ENCODE measurements around the gene TMEM181.

Gene TMEM181

DNA sequence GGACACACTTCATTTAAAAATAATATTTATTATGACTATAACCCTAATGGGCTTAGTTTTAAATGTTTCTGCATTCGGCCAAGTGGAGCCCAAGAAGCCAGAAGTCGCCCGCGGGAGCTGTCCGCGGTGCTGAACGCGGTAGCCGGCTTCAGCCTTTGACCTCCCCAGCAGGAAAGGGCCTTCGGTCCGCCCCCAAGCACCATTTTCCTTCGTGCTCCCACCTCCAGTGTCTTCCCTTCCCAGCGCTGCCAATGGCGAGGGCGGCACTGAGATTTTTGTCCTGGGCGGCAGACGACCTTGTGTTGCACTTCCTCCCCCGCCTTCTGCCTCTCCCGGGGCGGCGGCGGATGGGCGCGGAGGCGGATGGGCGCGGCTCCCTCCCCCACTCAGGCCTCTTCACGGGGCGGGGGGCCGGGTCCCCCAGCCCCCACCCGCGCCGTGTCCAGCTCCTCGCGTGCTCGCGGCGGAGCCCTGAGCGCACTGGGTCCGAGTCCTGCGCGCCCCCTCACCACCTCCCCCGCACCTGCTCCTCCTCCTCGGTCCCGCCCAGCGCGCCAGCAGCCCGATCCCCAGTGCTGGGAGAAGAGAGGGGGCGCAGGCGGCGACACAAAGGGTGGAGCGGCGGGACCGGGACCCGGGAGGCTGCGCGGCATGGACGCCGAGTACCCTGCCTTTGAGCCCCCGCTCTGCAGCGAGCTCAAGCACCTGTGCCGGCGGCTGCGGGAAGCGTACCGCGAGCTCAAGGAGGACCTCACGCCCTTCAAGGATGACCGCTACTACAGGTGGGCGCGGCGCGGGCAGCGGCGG lies 23.6 kb upstream of the TMEM181 start:
- Histone ChIP-seq H3K27ac (no peak overlapping the region), H4K20me1 (no peaks in the 10 kb centered on the region; the same call in 1 of the 2 replicates), H3K9ac (no peak overlapping the region), H3K36me3 (no peaks in the 10 kb centered on the region), H3K9me3 (peaks cover 16% of the 10 kb centered on the region), H3K4me2 (no peak overlapping the region), H3K27me3 (peaks cover 17% of the 10 kb centered on the region; the same call in 1 of the 2 replicates), H3K4me1 (peaks cover 8% of the 10 kb centered on the region; the same call in 1 of the 2 replicates), H3K4me3 (no peak overlapping the region)
- TF ChIP-seq Cebpa-rat (IDR thresholded peaks at IDR 0.05) = no peak

DNA sequence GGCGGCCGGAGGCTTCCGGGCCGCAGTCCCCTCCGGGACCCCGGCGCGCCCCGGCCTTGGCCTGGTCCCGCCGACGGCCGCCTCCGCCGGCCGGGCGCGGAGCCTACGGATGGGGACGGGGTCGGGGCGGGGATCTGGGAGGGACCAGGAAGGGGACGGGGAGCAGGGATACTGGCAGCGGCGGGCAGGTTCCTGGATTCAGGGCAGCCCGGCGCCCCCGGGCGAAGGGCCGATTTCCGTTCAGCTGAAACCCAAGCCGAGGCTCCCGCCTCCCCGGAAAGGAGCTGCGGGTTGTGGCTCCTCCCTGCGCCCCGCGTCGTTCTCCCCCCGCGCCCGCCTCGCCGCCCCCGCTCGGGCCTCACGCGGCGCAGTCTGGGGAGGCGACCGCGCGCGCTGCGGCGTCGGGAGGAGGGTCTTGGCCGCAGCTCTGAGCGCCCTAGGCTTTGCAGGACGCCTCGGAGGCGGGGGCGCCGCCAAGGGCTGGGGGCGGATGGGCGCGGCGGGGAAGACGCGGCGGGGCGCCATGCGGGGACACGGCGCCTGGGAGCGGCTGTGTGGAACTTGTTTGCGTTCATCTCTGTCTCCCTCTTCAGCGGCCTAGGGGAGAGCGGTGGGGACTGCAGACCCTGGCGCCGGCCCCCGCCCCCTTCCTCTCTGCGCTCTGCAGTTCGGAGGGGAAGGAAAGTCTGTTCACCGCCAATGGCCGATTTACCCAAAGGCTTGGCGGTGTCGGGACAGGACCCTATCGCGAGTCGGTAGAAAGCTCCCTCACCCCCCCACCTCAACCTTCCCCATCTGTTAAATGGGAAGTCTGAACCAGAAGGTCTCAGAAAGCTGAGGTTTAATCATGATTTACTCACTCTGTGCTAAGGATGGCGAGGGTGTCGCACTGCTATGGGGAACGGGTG lies 22.7 kb upstream of the TMEM181 start:
- H3K4me3 ChIP-seq = no peak overlapping the region
- no peak overlapping the region for H3K27ac ChIP-seq
- no peak overlapping the region for H3K4me2 ChIP-seq
- H3K9me3 ChIP-seq = peaks cover 16% of the 10 kb centered on the region
- H3K4me1 ChIP-seq = peaks cover 8% of the 10 kb centered on the region; the same call in 1 of the 2 replicates
- H3K36me3 ChIP-seq = no peaks in the 10 kb centered on the region
- H4K20me1 ChIP-seq = no peaks in the 10 kb centered on the region; the same call in 1 of the 2 replicates
- H3K27me3 ChIP-seq = peaks cover 17% of the 10 kb centered on the region; the same call in 1 of the 2 replicates
- no peak for TF ChIP-seq Cebpa-rat (IDR thresholded peaks at IDR 0.05)
- H3K9ac ChIP-seq = no peak overlapping the region

GRCh38 chr6:158538741-158539140 lies 21.1 kb upstream of the TMEM181 start:
- no peaks in the 10 kb centered on the region for H3K36me3 ChIP-seq
- H3K27ac ChIP-seq = no peak overlapping the region
- H3K4me2 ChIP-seq = no peak overlapping the region
- H3K4me1 ChIP-seq = peaks cover 8% of the 10 kb centered on the region; the same call in 1 of the 2 replicates
- H3K4me3 ChIP-seq = no peak overlapping the region
- no peak for TF ChIP-seq Cebpa-rat (IDR thresholded peaks at IDR 0.05)
- H3K27me3 ChIP-seq = peaks cover 17% of the 10 kb centered on the region; the same call in 1 of the 2 replicates
- H3K9ac ChIP-seq = no peak overlapping the region
- H4K20me1 ChIP-seq = no peaks in the 10 kb centered on the region; the same call in 1 of the 2 replicates
- peaks cover 16% of the 10 kb centered on the region for H3K9me3 ChIP-seq

DNA sequence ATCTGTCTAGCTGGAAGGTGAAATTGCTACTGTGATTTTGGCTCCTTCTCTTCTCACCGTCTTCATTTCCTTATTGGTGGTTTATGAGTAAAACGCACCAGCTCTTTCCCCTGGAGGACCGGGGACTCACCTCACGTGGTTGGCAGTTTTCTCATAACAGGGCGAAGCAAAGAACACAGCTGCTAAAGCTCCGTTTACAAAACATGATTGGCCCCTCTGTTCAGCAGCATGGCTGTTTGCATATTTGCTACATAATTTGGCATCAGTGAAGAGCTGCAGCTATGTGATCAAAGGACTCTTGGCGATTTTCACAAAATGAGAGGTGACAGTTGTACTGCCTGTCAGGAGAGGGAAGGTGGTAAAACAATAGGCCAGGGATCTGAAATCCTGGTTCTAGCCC lies 20.5 kb upstream of the TMEM181 start:
- no peaks in the 10 kb centered on the region for H3K36me3 ChIP-seq
- no peak overlapping the region for H3K4me3 ChIP-seq
- H3K27ac ChIP-seq = no peak overlapping the region
- TF ChIP-seq Cebpa-rat (IDR thresholded peaks at IDR 0.05) = no peak
- H3K4me2 ChIP-seq = no peak overlapping the region
- peaks cover 8% of the 10 kb centered on the region; the same call in 1 of the 2 replicates for H3K4me1 ChIP-seq
- H3K9me3 ChIP-seq = peaks cover 16% of the 10 kb centered on the region
- peaks cover 17% of the 10 kb centered on the region; the same call in 1 of the 2 replicates for H3K27me3 ChIP-seq
- no peak overlapping the region for H3K9ac ChIP-seq
- H4K20me1 ChIP-seq = no peaks in the 10 kb centered on the region; the same call in 1 of the 2 replicates

GRCh38 chr6:158539881-158540280 lies 20.0 kb upstream of the TMEM181 start:
- Histone ChIP-seq H3K36me3 (no peaks in the 10 kb centered on the region), H3K27me3 (peaks cover 17% of the 10 kb centered on the region; the same call in 1 of the 2 replicates), H3K4me2 (no peak overlapping the region), H3K9ac (no peak overlapping the region), H4K20me1 (no peaks in the 10 kb centered on the region; the same call in 1 of the 2 replicates), H3K27ac (no peak overlapping the region), H3K4me1 (peaks cover 8% of the 10 kb centered on the region; the same call in 1 of the 2 replicates), H3K4me3 (no peak overlapping the region), H3K9me3 (peaks cover 16% of the 10 kb centered on the region)
- TF ChIP-seq Cebpa-rat (IDR thresholded peaks at IDR 0.05) = no peak

DNA sequence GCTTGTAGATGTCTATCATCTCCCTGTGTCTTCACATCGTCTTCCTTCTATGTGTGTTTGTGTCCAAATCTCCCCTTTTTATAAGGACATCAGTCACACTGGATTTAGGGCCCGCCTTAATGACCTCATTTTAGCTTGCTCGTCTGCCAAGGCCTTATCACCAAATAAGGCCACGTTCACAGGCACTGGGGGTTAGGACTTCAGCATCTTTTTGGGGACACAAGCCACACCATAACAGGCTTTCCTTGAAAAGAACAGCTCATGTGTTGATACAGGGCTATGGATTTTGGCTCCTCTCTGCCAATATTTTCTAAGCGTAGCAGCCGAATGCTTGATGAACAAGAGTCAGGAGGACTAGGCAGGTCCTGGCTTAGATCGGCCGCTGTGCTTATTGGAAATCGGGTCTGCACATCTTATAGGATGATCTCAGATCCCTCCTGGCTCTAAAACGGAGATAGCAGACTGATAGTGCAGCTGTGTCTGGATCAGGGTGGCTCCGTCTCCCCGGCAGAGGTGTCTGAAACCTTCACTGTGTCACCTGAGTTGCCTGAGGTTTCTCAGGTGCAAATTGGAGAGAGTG lies 16.2 kb upstream of the TMEM181 start:
- H3K27ac ChIP-seq = no peak overlapping the region
- H3K4me2 ChIP-seq = no peak overlapping the region
- H3K36me3 ChIP-seq = no peaks in the 10 kb centered on the region
- no peak overlapping the region for H3K4me3 ChIP-seq
- no peak for TF ChIP-seq Cebpa-rat (IDR thresholded peaks at IDR 0.05)
- no peaks in the 10 kb centered on the region for H3K27me3 ChIP-seq
- no peaks in the 10 kb centered on the region for H3K9me3 ChIP-seq
- no peak overlapping the region for H3K9ac ChIP-seq
- H3K4me1 ChIP-seq = peaks cover 8% of the 10 kb centered on the region; the same call in 1 of the 2 replicates
- H4K20me1 ChIP-seq = no peaks in the 10 kb centered on the region

- no peak for TF ChIP-seq Cebpa-rat (IDR thresholded peaks at IDR 0.05)
- peaks cover 2% of the 10 kb centered on the region; the same call in 1 of the 2 replicates for H3K4me1 ChIP-seq
- no peak overlapping the region for H3K4me3 ChIP-seq
- no peaks in the 10 kb centered on the region for H4K20me1 ChIP-seq
- H3K9ac ChIP-seq = no peak overlapping the region
- no peaks in the 10 kb centered on the region for H3K9me3 ChIP-seq
- H3K36me3 ChIP-seq = no peaks in the 10 kb centered on the region
- H3K27me3 ChIP-seq = no peaks in the 10 kb centered on the region
- no peak overlapping the region for H3K4me2 ChIP-seq
- no peak overlapping the region for H3K27ac ChIP-seq
Observed at GRCh38 chr6:158544428-158544827, 15.5 kb upstream of the TMEM181 start.

- H3K9me3 ChIP-seq = no peaks in the 10 kb centered on the region
- H4K20me1 ChIP-seq = no peaks in the 10 kb centered on the region
- no peak overlapping the region for H3K27ac ChIP-seq
- H3K27me3 ChIP-seq = no peaks in the 10 kb centered on the region
- no peak overlapping the region for H3K9ac ChIP-seq
- no peak overlapping the region for H3K4me3 ChIP-seq
- TF ChIP-seq Cebpa-rat (IDR thresholded peaks at IDR 0.05) = no peak
- H3K4me2 ChIP-seq = no peak overlapping the region
- no peaks in the 10 kb centered on the region for H3K36me3 ChIP-seq
- no peaks in the 10 kb centered on the region for H3K4me1 ChIP-seq
Observed at GRCh38 chr6:158545043-158545966, 14.6 kb upstream of the TMEM181 start.

All from BLaER1 (cell line).